Adrenal gland (tissue), 5 donors: Measurements from ENCODE around the gene LRIG1.

Source experiments
- POLR2A ChIP-seq, 2 donors: fragments of 450-650 bp; IDR thresholded peaks; one replicate each; pipeline ENCODE4 v1.6.1; 2017; ENCODE audit warnings: antibody characterized with exemption in 2 of 2, mild to moderate bottlenecking in 2 of 2, moderate library complexity in 1 of 2
- TF ChIP-seq, protein P1 (sequence below), 6 experiments: fragments of 450-650 bp in 4 of 6; fragments of 200-600 bp in 2 of 6; sonication (generic) in 1 of 6; IDR thresholded peaks; 1 replicate in 5 of 6; 2 replicates in 1 of 6; pipeline versions ENCODE4 v1.5.1 to v1.8.0; 2016 to 2021; ENCODE audit warnings: antibody characterized with exemption in 6 of 6, mild to moderate bottlenecking in 2 of 6, moderate library complexity in 1 of 6
- donor health status: DM: no; HTN: no; CAD: no.

- TF ChIP-seq, protein P1, sequence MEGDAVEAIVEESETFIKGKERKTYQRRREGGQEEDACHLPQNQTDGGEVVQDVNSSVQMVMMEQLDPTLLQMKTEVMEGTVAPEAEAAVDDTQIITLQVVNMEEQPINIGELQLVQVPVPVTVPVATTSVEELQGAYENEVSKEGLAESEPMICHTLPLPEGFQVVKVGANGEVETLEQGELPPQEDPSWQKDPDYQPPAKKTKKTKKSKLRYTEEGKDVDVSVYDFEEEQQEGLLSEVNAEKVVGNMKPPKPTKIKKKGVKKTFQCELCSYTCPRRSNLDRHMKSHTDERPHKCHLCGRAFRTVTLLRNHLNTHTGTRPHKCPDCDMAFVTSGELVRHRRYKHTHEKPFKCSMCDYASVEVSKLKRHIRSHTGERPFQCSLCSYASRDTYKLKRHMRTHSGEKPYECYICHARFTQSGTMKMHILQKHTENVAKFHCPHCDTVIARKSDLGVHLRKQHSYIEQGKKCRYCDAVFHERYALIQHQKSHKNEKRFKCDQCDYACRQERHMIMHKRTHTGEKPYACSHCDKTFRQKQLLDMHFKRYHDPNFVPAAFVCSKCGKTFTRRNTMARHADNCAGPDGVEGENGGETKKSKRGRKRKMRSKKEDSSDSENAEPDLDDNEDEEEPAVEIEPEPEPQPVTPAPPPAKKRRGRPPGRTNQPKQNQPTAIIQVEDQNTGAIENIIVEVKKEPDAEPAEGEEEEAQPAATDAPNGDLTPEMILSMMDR (IDR thresholded peaks at IDR 0.05) = no peak
- no peak for TF ChIP-seq POLR2A (IDR thresholded peaks at IDR 0.05)
Observed at GRCh38 chr3:66473692-66474091, 27.1 kb downstream of the LRIG1 start.
